ENCODE measurements around the gene ZNF326.
"Not testable (repeated sequence)": the region's sequence is repeated elsewhere in the genome, so short reads cannot be mapped to it uniquely, and the experiment has no call there.

ZNF326 gene

GRCh38 chr1:89966656-89967055 is 28.3 kb upstream of the ZNF326 start:
- DNase-seq, result no peak

GRCh38 chr1:89971600-89971999 is 23.3 kb upstream of the ZNF326 start:
- no peak for DNase-seq

- no peak for DNase-seq
These were observed 22.9 kb upstream of the ZNF326 start for GRCh38 chr1:89972024-89972423.

- no peak for DNase-seq
These were observed 21.3 kb upstream of the ZNF326 start for GRCh38 chr1:89973471-89974127.

GRCh38 chr1:89974256-89974655 is 20.7 kb upstream of the ZNF326 start:
- no peak for DNase-seq

GRCh38 chr1:89974696-89975470 is 20.0 kb upstream of the ZNF326 start:
- DNase-seq, result no peak

- peak; percentile 53 to 55 for DNase-seq
These were observed 19.3 kb upstream of the ZNF326 start for GRCh38 chr1:89975540-89976125.

GRCh38 chr1:89978755-89979154 is 16.2 kb upstream of the ZNF326 start:
- no peak for DNase-seq

GRCh38 chr1:89980605-89981004 is 14.3 kb upstream of the ZNF326 start:
- DNase-seq, result no peak

GRCh38 chr1:89982846-89983245 is 12.1 kb upstream of the ZNF326 start:
- DNase-seq, result not testable (repeated sequence)

GRCh38 chr1:89984564-89985116 is 10.3 kb upstream of the ZNF326 start:
- not testable (repeated sequence) for DNase-seq

- no peak for DNase-seq
These were observed 8.9 kb upstream of the ZNF326 start for GRCh38 chr1:89986020-89986419.

GRCh38 chr1:89987159-89987819 is 7.6 kb upstream of the ZNF326 start:
- DNase-seq, result peak; percentile 74 to 85

GRCh38 chr1:89989099-89989498 is 5.8 kb upstream of the ZNF326 start:
- DNase-seq, result no peak

GRCh38 chr1:89989799-89990198 is 5.1 kb upstream of the ZNF326 start:
- no peak for DNase-seq

- DNase-seq, result no peak
These were observed 3.7 kb upstream of the ZNF326 start for GRCh38 chr1:89990976-89991831.

- no peak for DNase-seq
These were observed 1.4 kb upstream of the ZNF326 start for GRCh38 chr1:89993541-89993940.

- DNase-seq, result no peak
These were observed 592 bp upstream of the ZNF326 start for GRCh38 chr1:89994231-89994804.

- DNase-seq, result peak in 1 of 2 experiments; percentile 38
These were observed 914 bp downstream of the ZNF326 start for GRCh38 chr1:89995598-89996449.

- no peak for DNase-seq
These were observed 1.7 kb downstream of the ZNF326 start for GRCh38 chr1:89996450-89997110.
